ENCODE data around the gene WNK2. TPM values are rescaled to one million over a fixed set of nuclear protein-coding genes. Genes with fewer than 3 reads are reported as not detected.

The WNK2 gene
- polyA plus RNA-seq, 3 donors, result 0.40 TPM; not detected in 2

DNA sequence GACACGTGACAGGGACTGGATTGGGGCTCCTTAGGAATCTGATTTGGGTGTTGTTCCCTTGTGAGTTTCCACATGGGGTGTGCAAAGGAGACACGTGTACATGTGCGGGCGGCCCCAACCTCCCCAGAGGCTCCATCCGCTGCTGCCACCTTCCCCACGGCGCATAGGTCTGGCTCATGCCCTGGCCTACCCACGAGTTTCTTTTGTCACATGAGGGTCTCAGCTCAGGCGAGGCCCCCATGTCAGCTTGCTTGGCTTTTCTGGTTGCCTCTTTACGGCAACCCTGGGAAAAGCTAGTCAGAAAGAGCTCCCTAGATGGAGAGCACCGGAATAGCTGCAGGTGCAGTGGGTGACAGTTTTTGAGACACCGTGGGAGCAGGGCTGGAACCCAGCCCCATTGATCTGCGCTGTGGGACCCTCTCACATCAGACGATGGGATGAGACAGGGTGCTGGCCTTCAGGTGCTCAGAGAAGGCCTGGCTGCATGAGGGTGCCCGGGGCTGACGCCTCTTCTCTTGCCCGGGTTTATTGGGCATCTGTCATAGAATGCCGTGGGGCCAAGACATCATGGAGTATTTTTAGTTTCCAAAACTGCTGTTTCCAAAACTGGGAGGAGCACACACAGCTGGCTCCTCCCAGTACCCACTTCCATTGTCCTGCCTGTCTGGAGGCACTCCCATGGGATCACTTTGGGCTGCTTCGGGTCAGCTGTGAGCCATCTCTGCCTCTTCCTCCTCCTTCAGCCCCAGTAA lies 107.8 kb downstream of the WNK2 start:
- H3K27ac ChIP-seq (ENCODE audit: low read depth in 1 of 2, low read length in 2 of 2), result no peak overlapping the region
- no peaks in the 10 kb centered on the region for H3K4me1 ChIP-seq (ENCODE audit: control insufficient read depth in 1 of 2, insufficient read depth in 2 of 2, low read length in 2 of 2)
- Mint-ChIP-seq H3K4me1 (no peaks in the 10 kb centered on the region), H3K27me3 (ENCODE audit: low read depth in 3 of 3) (peaks cover 8 to 30% (median 19%) of the 10 kb centered on the region in 3 donors), H3K9me3 (no peaks in the 10 kb centered on the region), H3K27ac (no peak overlapping the region), H3K4me3 (no peak overlapping the region), H3K36me3 (no peaks in the 10 kb centered on the region)
- DNase-seq, result no peak
- H3K36me3 ChIP-seq (replicated peaks in 1 of 2; ENCODE audit: control insufficient read depth in 1 of 2, insufficient read depth in 2 of 2, low read length in 2 of 2), result no peaks in the 10 kb centered on the region
- H3K9ac ChIP-seq (ENCODE audit: insufficient read depth, low read length, poor library complexity, severe bottlenecking), result no peak overlapping the region
- no peak overlapping the region for H2AFZ ChIP-seq (ENCODE audit: insufficient read depth, low read depth, low read length, poor library complexity, severe bottlenecking)
- no peak overlapping the region for H3K4me2 ChIP-seq (replicated peaks; ENCODE audit: extremely low read depth, low read length, poor library complexity, severe bottlenecking)
- H3K4me3 ChIP-seq (replicated peaks in 1 of 3; ENCODE audit: low read depth in 2 of 3, low read length in 3 of 3), result no peak overlapping the region
- intact Hi-C loops (cut with micrococcal nuclease), result no loop called here
- H3K27me3 ChIP-seq (ENCODE audit: control insufficient read depth in 2 of 2, insufficient read depth in 2 of 2, low read length in 2 of 2), result peaks cover 0 to 4% of the 10 kb centered on the region in 2 donors
- no peaks in the 10 kb centered on the region for H3K9me3 ChIP-seq (replicated peaks in 1 of 2; ENCODE audit: control insufficient read depth in 1 of 2, insufficient read depth in 1 of 2, low read length in 2 of 2)
- no peaks in the 10 kb centered on the region for H3K79me2 ChIP-seq (ENCODE audit: insufficient read depth, low read length)
- 86% methylated on average over 16 of the region's 19 CpGs for WGBS (ENCODE audit: insufficient coverage)
- H4K20me1 ChIP-seq (ENCODE audit: insufficient read depth, low read length), result no peaks in the 10 kb centered on the region
- TF ChIP-seq, protein P1, sequence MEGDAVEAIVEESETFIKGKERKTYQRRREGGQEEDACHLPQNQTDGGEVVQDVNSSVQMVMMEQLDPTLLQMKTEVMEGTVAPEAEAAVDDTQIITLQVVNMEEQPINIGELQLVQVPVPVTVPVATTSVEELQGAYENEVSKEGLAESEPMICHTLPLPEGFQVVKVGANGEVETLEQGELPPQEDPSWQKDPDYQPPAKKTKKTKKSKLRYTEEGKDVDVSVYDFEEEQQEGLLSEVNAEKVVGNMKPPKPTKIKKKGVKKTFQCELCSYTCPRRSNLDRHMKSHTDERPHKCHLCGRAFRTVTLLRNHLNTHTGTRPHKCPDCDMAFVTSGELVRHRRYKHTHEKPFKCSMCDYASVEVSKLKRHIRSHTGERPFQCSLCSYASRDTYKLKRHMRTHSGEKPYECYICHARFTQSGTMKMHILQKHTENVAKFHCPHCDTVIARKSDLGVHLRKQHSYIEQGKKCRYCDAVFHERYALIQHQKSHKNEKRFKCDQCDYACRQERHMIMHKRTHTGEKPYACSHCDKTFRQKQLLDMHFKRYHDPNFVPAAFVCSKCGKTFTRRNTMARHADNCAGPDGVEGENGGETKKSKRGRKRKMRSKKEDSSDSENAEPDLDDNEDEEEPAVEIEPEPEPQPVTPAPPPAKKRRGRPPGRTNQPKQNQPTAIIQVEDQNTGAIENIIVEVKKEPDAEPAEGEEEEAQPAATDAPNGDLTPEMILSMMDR (IDR thresholded peaks at IDR 0.05), result no peak

DNA sequence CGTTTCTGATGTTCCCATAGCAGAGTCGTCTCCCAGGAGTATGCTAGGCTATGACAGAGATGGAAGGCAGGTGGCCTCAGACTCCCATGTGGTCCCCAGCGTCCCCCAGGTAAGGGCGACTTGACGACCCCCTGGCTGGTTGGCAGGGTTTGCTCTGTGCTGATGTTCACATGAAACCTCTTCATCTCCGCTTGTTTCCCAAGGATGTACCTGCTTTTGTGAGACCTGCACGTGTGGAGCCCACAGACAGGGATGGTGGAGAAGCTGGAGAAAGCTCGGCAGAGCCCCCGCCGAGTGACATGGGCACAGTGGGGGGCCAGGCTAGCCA lies 108.3 kb downstream of the WNK2 start:
- H3K4me1 ChIP-seq (ENCODE audit: control insufficient read depth in 1 of 2, insufficient read depth in 2 of 2, low read length in 2 of 2), result no peaks in the 10 kb centered on the region
- Mint-ChIP-seq H3K4me3 (no peak overlapping the region), H3K27me3 (ENCODE audit: low read depth in 3 of 3) (peaks cover 8 to 31% (median 21%) of the 10 kb centered on the region in 3 donors), H3K36me3 (no peaks in the 10 kb centered on the region), H3K4me1 (no peaks in the 10 kb centered on the region), H3K27ac (no peak overlapping the region), H3K9me3 (no peaks in the 10 kb centered on the region)
- H3K27ac ChIP-seq (ENCODE audit: low read depth in 1 of 2, low read length in 2 of 2), result no peak overlapping the region
- no peak overlapping the region for H2AFZ ChIP-seq (ENCODE audit: insufficient read depth, low read depth, low read length, poor library complexity, severe bottlenecking)
- no peaks in the 10 kb centered on the region for H4K20me1 ChIP-seq (ENCODE audit: insufficient read depth, low read length)
- H3K4me2 ChIP-seq (replicated peaks; ENCODE audit: extremely low read depth, low read length, poor library complexity, severe bottlenecking), result no peak overlapping the region
- H3K9me3 ChIP-seq (replicated peaks in 1 of 2; ENCODE audit: control insufficient read depth in 1 of 2, insufficient read depth in 1 of 2, low read length in 2 of 2), result no peaks in the 10 kb centered on the region
- TF ChIP-seq, protein P1 (IDR thresholded peaks at IDR 0.05), result no peak
- no peak overlapping the region for H3K9ac ChIP-seq (ENCODE audit: insufficient read depth, low read length, poor library complexity, severe bottlenecking)
- H3K27me3 ChIP-seq (ENCODE audit: control insufficient read depth in 2 of 2, insufficient read depth in 2 of 2, low read length in 2 of 2), result peaks cover 0 to 4% of the 10 kb centered on the region in 2 donors
- H3K79me2 ChIP-seq (ENCODE audit: insufficient read depth, low read length), result no peaks in the 10 kb centered on the region
- 82% methylated on average over 6 of the region's 10 CpGs for WGBS (ENCODE audit: insufficient coverage)
- no peak for DNase-seq
- no peak overlapping the region for H3K4me3 ChIP-seq (replicated peaks in 1 of 3; ENCODE audit: low read depth in 2 of 3, low read length in 3 of 3)
- intact Hi-C loops (cut with micrococcal nuclease), result no loop called here
- H3K36me3 ChIP-seq (replicated peaks in 1 of 2; ENCODE audit: control insufficient read depth in 1 of 2, insufficient read depth in 2 of 2, low read length in 2 of 2), result no peaks in the 10 kb centered on the region

Measured in CD14-positive monocyte (primary cell).